GM19455 (cell line): ENCODE results near the gene SIRT5.

Experiments used
- ATAC-seq: cut with Tn5 transposase; IDR thresholded peaks from one replicate; pipeline ENCODE4 v1.9.1; 2021; ENCODE audit not compliant: unreplicated experiment

The SIRT5 gene

DNA sequence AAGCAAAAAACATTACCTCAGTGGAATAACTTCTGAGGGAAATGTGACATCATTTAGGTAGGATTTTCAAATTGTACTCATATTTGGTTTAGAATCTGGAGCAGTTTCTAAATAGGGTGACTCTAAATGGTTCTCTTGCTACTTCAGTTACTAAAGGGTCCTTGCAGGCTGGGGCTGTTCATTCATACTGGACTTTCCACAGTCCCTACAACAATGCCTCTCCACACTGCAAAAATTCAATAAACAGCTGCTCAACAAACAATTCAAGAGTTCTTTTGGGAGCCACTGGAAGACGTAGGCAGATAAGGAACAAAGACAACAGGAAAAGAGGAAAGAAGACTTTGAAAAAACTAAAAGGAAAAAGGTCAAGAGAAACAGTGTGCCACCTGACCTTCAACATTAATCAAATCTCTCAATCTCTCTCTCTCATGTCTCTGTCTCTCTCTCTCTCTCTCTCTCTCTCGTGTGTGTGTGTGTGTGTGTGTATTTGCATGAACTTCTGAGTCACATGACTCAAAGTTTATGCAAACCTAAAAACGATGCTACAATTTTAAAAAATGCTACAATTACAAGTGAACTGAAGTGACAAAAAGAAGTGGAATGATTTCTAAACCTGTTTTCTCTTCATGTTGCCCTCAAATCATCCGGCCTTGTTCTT is 55.2 kb downstream of the SIRT5 start:
- ATAC-seq, result no peak

DNA sequence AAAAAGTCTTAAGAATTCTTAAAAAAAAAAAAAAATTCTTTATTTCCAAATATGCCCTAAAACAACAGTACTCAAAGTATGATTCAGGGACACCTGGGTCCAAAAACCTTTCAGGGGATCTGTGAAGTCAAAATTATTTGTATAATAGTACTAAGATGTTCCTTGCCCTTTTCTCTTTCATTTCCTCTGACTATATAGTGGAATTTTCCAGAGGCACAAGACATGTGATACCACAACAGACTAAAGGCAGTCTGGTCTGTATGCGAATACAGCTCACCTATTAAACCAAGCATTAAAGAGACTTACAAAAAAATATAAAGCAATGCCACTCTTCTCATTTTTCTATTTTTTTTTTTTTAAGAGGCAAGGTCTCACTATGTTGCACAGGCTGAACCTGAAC is 56.1 kb downstream of the SIRT5 start:
- no peak for ATAC-seq

DNA sequence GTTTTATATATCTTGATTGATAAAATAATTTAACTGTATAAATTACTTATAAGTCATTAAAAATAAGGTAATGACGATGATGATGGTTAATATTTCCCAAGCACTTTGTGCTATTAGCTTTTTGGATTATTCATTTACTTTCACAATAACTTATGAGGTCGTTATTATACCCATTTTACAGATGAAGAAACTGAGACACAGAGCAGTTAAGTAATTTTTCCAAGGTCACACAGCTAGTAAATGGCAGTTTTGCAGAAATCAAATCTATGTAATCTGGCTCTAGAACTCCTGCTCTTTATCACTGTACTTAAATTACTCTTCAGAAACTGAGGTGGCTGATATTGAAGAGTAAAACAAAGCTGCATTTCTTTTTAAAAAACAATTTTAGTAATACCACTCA is 58.9 kb downstream of the SIRT5 start:
- ATAC-seq, result no peak

DNA sequence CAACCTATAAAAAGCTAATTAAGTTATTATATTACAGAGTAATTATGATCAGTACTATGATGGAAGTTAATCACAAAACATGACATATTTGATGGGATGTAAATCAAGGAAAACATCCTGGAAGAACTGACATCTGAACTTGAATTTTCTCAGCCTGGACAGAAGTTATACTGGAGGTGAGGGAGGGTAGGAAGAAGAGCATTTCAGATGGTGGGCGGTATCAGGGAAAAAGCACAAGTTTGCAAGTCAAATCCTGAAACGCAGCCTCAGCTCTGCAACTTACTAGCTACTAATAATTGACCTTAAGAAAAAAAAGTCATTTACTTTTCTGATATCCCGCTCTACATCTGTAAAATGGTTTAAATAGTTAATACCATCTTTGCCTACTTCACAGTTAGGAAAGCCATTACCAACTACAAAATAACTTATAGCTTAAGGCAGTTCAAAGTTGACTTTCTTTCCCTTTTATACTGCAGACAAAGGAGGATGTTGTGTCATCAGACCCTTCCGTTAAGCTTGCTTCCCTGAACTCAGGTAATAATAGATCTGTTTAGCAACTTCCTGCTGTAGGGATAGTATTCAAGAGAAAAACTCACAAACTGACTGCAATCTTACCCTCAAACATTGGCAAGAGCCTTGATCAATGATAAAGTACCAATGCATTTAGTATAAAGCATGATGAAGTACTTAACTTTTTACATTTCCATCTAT is 61.7 kb downstream of the SIRT5 start:
- ATAC-seq, result no peak

DNA sequence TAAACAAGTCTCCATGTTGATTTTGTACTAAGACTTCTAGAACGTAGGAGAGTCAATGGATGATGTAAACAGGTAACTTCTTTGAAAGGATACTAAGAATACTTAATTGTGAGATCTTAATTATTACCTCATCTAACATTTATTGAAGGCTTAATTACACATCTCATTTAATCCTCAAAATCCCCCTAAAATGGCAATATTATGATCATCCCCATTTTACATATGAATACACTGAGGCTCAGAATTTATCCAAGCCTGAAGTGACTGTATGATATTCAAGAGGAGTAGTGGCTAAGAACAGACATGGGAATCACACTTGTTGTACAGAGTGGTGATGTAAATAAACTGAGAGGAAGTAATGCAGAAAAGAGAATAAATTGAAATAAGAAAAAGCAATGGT is 63.6 kb downstream of the SIRT5 start:
- ATAC-seq, result no peak

DNA sequence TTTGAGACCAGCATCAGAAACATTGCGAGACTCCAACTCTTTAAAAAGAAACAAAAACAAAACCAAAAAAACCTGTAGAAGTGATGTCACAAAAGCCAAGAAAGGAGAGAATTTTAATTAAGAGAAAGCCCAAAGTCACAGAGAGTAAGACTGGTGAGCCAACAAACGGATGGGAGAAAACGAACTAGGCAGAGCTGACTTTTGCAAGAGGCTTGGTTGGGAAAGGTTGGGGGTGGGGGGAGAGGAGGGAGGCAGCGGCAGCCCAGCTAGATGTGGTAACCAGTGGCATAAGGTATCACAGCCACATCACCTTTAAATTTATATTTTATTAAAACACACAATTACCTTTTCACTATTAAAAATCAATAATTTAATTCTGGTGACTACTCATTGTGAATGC is 64.2 kb downstream of the SIRT5 start:
- no peak for ATAC-seq

DNA sequence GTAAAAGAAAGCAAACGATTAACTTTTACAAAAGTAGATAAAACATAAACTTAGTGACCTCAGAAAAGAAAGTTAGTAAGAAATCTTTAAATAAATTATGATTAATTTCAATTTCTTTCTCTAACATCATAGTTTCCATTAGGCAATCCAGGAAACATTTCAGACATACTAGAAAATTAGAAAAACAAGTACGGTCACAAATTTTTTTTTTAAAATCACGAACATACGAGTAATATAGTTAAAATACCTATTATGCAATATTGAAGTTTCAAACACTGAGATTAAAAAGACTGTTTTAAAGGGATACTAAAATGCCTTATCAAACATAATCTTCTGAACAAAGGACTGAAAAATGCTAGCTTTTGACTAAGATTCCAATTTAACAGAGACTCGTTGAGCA is 66.9 kb downstream of the SIRT5 start:
- ATAC-seq, result no peak

DNA sequence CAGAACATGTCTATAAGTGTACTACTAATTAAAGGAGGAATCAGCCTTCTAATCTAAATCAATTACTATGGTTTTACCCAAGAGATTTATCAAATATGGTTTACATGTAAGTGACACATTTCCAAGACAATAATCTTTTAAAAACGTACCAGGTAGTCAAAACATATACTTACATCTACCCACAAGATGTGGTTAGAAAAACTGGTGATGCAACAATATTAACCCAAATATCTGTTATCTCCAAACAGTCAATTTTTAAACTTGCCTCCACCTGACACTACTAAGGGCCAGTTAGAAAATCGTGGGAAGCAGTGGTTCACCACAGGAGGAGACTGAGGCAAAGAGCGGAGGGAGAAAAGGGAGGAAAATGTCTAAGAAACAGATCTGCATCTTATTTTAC is 68.7 kb downstream of the SIRT5 start:
- no peak for ATAC-seq

DNA sequence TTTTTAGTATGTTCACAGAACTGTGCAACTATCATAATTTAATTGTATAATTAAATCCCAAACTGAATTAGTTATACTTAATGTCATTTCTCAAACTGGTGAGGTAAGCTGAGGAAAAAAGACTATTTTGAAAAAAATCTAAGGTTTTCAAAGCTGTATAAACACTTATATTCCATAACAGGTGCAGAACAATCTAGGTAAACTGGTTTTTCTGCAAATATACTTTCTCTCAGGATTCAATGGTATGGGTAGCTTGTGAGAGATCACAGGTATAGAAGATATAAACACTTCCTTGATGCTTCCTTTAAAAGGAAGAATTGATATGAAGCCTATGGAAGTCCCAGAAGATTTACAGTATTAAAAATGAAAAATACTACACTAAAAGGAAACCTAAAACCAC is 74.4 kb downstream of the SIRT5 start:
- no peak for ATAC-seq

DNA sequence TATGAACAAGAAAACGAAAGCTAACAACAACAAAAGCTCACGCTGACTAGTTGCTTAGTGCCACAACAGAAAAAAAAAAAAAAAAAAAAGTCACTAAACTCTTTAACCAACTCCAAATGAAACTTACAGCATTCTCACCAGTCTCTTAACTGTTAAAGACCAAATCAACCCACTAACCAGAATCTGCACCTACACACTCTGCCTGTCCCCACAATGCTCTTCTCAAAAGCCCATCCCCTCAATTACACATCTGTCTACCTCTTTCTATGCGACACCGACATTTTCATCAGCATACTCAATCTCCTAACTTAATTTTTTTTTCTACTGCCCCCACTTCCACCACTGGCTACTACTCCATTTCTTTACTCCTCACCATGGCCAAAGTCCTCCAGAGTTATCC is 75.0 kb downstream of the SIRT5 start:
- ATAC-seq, result no peak

DNA sequence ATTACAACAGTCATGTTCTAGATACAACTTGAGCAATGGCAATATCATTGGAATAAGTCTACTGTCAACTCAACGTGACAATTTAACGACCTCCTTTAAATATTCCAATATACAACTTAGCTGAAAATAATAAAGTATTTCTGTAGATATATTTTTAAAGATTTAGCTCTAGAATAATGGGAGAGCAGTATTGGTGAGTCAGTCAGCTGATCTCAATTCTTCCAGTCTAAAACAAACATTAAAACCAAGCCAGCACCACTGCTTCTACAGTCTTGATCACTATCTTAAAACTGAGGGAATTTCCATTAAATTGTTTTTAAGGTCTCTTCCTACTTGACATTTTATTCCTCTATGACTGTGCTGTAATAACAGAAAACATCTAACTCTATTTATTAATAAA is 78.9 kb downstream of the SIRT5 start:
- no peak for ATAC-seq

DNA sequence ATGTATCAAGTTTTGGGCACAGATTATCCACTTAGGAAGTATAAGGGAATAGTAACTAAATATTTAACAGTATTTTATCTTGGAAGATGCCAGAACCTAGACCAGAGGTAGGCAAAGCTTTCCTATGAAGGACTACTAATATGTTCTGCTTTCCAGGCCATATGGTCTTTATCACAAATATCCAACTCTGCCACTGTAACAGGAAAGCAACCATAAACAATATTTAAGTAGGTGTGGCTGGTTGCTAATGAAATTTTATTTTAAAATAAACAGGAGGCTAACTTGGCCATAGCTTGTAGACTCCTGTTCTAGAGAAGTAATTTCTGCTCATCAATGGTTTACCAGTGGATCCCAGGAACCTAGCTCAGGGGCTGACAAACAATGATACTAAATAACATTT is 80.1 kb downstream of the SIRT5 start:
- no peak for ATAC-seq

DNA sequence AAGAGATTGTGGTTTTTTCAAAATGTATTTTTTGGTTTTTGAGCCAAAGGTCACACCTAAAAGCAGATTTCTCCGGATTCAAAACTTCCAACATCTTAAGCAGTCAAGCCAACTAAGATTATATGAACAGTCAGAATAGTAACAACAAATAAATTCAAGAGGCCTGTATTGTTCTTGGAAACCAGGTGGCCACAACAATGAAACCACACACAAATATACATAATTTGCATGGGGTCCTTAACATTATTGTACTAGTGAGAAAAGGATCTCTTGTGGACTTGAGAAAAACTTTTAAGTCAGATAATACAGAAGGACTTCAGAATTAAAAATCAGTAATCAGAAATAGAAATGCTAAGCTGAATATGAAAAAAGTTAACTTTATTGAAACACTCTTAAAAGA is 81.3 kb downstream of the SIRT5 start:
- ATAC-seq, result no peak

DNA sequence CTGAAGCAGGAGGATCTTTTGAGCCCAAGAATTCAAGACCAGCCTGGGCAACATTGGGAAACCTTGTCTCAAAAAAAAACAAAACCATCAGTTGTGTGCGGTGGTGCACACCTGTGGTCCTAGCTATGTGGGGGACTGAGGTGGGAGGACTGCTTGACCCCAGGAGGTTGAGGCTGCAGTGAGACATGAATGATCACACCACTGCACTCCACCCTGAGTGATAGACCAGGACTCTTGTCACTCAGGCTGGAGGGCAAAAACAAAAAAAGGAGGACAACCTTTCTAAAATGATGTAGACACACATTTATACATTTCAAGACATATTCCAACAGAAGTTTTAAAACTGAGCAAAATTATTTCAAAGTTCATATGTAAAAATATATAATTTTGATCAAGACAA is 85.9 kb downstream of the SIRT5 start:
- ATAC-seq, result no peak

DNA sequence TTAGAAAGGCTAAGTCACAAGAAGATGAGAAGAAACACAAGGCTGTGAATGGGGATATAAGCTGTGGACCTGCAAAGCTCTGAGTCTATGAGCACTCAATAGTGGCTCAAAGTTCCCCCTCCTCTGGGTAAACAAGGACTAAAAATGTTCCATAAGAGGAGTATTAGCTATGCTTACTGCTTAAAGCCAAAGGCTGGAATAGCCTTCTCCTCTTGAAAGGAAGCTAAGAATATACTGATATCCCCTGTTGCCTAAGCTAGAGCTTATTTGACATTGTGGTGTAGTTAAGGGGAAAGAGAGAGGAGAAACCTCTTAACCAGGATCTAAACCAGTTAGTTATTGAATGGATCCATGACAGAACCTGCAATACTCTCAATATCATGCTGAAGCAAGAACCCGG is 86.5 kb downstream of the SIRT5 start:
- ATAC-seq, result no peak

DNA sequence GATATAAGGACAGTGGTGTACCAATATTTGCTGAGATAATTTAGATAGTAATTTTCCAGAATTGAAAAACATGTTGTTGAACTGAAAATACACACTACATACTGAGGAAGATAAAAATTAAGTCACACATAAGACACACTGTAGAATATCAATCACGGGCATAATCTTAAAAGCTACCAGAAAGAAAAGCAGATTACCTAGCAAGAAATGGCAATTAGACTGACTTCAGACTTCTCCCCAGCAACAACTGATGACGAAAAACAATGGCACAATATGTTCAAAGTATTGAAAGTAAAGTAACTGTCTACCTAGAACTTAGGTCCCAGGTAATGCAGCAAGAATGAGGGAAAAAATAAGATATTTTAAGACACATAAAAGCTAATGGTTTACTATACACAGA is 87.2 kb downstream of the SIRT5 start:
- no peak for ATAC-seq

DNA sequence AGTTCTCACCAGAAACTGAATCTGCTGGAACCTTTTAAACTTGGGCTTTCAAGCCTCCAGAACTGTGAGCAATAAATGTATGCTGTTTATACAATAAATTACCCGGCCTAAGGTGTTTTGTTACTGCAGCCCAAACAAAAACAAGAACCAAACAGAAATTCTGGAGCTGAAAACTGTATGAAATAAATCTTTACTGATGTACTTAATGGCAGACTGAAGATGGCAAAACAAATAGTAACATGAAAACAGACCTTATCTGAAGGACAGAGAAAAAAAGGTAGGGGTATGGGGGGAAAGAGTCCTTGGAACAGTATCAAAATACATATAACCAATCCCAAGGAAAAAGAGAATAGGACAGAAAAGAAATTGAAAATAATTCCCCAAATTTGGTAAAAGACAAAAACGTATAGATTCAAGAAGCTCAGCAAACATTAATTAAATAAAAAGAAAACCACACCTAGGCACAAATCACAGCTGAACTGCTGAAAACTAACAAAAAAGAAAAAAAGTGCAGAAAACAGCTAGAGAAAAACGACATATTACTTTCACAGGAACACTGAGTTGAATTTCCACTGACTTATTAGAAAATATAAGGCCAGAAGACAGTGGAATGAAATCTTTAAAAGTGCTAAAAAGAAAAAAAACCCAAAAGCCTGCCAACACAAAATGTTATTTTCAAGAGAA is 88.4 kb downstream of the SIRT5 start:
- ATAC-seq, result no peak

DNA sequence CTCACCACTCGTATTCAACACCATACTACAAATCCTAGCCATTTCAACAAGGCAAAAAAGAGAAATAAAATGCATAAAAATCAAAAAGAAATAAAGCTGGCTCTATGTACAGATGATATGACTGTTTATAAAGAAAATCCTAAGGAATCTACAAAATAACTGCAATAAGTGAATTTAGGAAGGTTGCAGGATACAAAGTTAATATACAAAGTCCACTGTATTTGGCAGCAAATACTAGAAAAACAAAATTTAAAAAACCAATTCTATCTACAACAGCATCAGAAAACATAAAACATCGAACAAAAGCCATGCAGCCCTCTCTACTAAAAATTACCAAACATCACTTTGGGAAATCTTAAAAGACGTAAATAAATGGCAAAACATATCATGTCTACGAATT is 89.6 kb downstream of the SIRT5 start:
- ATAC-seq, result no peak
